ENCODE data around the gene CCL20.

DNA sequence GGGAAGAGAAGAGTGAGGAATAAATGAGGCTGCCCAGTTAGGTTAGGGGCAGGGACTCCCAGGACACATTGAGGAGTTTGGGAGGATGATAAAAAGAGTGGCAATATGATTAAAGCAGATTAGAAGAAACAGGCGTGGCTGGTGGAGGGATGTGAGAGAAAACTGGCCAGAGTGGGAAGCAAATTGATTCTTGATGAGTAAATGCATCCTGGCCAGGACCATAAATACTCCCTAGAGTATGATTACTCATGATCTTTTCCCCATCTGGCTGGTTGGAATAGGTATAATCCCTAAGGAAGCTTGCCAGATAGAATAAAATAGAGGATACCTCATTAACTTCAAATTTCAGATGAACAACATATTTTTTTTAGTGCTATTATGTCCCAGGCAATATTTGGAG lies 36.3 kb downstream of the CCL20 start:
- TF ChIP-seq, protein P1, sequence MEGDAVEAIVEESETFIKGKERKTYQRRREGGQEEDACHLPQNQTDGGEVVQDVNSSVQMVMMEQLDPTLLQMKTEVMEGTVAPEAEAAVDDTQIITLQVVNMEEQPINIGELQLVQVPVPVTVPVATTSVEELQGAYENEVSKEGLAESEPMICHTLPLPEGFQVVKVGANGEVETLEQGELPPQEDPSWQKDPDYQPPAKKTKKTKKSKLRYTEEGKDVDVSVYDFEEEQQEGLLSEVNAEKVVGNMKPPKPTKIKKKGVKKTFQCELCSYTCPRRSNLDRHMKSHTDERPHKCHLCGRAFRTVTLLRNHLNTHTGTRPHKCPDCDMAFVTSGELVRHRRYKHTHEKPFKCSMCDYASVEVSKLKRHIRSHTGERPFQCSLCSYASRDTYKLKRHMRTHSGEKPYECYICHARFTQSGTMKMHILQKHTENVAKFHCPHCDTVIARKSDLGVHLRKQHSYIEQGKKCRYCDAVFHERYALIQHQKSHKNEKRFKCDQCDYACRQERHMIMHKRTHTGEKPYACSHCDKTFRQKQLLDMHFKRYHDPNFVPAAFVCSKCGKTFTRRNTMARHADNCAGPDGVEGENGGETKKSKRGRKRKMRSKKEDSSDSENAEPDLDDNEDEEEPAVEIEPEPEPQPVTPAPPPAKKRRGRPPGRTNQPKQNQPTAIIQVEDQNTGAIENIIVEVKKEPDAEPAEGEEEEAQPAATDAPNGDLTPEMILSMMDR (IDR thresholded peaks at IDR 0.05): no peak
- no peak for TF ChIP-seq EP300 (IDR thresholded peaks at IDR 0.05)
- TF ChIP-seq POLR2AphosphoS5 (IDR thresholded peaks at IDR 0.05): no peak

Data from suprapubic skin (tissue), 4 donors.